Ascending aorta (tissue), 2 donors: ENCODE measurements around the gene MET. TPM values are rescaled to one million over a fixed set of nuclear protein-coding genes. Genes with fewer than 3 reads are reported as not detected.

ENCODE experiments used
- DNase-seq, 2 donors: peaks; one replicate each; pipeline ENCODE4 v3.0.0-alpha.2; 2019; ENCODE audit warnings: low spot score in 2 of 2
- H3K27ac ChIP-seq, 2 donors: fragments of 200-600 bp; sonication (generic); one replicate each; pipeline ENCODE4 v1.5.1; 2016 to 2017; ENCODE audit warnings: mild to moderate bottlenecking in 1 of 2
- H3K27me3 ChIP-seq: fragments of 200-600 bp; sonication (generic); one replicate; pipeline ENCODE4 v1.5.1; 2017
- H3K36me3 ChIP-seq, 2 donors: fragments of 200-600 bp; sonication (generic); one replicate each; pipeline ENCODE4 v1.5.1; 2016
- H3K4me1 ChIP-seq, 2 donors: fragments of 200-600 bp; sonication (generic); one replicate each; pipeline ENCODE4 v1.5.1; 2016 to 2017; ENCODE audit warnings: mild to moderate bottlenecking in 1 of 2
- H3K4me3 ChIP-seq, 2 donors: fragments of 200-600 bp; sonication (generic); one replicate each; pipeline ENCODE4 v1.5.1; 2016 to 2017; ENCODE audit warnings: mild to moderate bottlenecking in 1 of 2
- H3K9me3 ChIP-seq, 2 donors: fragments of 200-600 bp; sonication (generic); one replicate each; pipeline ENCODE4 v1.5.1; 2016
- intact Hi-C: fragments of 100-400 bp; cut with DNase I; formaldehyde crosslinking; loops from one replicate; pipeline ENCODE4 v1.15.1; 2023
- total RNA-seq: library from RNA; depleted of rRNA; stranded (reverse); fragments of >200 nt; gene quantifications from one replicate; pipeline ENCODE4 v1.1.0, GENCODE V29; 2016
- TF ChIP-seq, protein P1 (sequence below), 3 experiments: fragments of 200-600 bp in 2 of 3; fragments of 450-650 bp in 1 of 3; sonication (generic) in 2 of 3; IDR thresholded peaks; one replicate each; pipeline ENCODE4 v1.5.1; 2016 to 2019; ENCODE audit warnings: antibody characterized with exemption in 3 of 3, mild to moderate bottlenecking in 1 of 3, moderate library complexity in 1 of 3

MET gene
- total RNA-seq, 1 donor from 2014 or later: 29.5 TPM

DNA sequence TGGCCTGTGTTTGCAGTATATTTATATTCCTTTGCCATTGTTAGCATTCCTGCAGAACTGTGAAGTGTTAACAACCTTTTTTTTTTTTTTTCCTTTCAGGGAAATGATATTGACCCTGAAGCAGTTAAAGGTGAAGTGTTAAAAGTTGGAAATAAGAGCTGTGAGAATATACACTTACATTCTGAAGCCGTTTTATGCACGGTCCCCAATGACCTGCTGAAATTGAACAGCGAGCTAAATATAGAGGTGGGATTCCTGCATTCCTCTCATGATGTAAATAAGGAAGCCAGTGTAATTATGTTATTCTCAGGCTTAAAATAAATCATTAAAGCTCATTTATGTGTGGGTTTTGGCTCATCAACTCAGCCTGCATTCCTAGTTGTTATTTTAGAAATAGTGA lies 97.5 kb downstream of the MET start:
- no peaks in the 10 kb centered on the region for H3K9me3 ChIP-seq
- no peaks in the 10 kb centered on the region for H3K36me3 ChIP-seq
- H3K27ac ChIP-seq: no peak overlapping the region
- peaks cover 0 to 2% of the 10 kb centered on the region in 2 donors for H3K4me1 ChIP-seq
- intact Hi-C loops: no loop called here
- no peak for DNase-seq
- no peaks in the 10 kb centered on the region for H3K27me3 ChIP-seq
- no peak overlapping the region for H3K4me3 ChIP-seq
- TF ChIP-seq, protein P1, sequence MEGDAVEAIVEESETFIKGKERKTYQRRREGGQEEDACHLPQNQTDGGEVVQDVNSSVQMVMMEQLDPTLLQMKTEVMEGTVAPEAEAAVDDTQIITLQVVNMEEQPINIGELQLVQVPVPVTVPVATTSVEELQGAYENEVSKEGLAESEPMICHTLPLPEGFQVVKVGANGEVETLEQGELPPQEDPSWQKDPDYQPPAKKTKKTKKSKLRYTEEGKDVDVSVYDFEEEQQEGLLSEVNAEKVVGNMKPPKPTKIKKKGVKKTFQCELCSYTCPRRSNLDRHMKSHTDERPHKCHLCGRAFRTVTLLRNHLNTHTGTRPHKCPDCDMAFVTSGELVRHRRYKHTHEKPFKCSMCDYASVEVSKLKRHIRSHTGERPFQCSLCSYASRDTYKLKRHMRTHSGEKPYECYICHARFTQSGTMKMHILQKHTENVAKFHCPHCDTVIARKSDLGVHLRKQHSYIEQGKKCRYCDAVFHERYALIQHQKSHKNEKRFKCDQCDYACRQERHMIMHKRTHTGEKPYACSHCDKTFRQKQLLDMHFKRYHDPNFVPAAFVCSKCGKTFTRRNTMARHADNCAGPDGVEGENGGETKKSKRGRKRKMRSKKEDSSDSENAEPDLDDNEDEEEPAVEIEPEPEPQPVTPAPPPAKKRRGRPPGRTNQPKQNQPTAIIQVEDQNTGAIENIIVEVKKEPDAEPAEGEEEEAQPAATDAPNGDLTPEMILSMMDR (IDR thresholded peaks at IDR 0.05): no peak

DNA sequence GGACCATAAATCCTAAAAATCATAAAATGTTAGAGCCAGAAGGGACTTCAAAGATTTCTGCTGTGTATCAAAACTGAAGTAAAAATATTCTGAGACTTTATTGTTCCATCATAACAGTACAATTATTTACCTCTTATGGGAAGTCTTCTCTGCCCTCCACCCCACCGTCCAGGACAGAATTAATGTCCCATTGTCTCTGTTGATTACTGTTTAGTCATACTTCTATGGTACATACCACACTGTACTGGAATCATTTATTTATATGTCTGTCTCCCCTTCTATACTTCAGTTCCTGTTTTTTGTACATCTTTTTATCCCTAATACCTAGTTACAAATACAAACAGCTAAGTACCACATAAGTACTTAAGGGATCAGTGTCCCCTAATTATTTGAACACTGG lies 98.9 kb downstream of the MET start:
- H3K9me3 ChIP-seq: no peaks in the 10 kb centered on the region
- H3K4me1 ChIP-seq: peaks cover 0 to 2% of the 10 kb centered on the region in 2 donors
- no peak overlapping the region for H3K4me3 ChIP-seq
- no peaks in the 10 kb centered on the region for H3K27me3 ChIP-seq
- H3K36me3 ChIP-seq: no peaks in the 10 kb centered on the region
- DNase-seq: no peak
- no peak overlapping the region for H3K27ac ChIP-seq
- TF ChIP-seq, protein P1 (IDR thresholded peaks at IDR 0.05): no peak
- intact Hi-C loops: no loop called here

DNA sequence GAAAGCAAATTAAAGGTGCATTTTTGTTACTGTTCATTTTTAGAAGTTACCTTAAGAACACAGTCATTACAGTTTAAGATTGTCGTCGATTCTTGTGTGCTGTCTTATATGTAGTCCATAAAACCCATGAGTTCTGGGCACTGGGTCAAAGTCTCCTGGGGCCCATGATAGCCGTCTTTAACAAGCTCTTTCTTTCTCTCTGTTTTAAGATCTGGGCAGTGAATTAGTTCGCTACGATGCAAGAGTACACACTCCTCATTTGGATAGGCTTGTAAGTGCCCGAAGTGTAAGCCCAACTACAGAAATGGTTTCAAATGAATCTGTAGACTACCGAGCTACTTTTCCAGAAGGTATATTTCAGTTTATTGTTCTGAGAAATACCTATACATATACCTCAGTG lies 99.6 kb downstream of the MET start:
- TF ChIP-seq, protein P1 (IDR thresholded peaks at IDR 0.05): no peak

DNA sequence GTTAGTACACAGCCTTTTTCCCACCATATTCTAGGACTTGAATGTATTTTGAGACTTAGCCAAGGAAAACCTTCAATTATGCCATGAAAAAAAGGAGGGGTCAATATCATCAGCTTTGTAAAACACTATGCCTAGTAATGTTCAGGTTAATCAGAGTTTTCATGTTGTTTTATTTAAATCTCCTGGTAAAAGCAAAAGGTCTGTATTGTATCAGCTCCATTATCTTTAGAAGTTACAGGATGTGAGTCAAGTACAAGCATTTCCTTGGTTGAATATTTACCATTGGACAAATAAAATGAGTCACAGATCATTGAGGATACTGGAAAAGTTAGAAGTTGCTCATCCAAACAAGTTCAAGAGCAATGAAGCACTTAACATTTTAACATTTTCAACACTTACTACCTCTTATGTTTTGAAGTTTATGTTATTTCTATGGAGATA lies 100.4 kb downstream of the MET start:
- Histone ChIP-seq H3K27me3 (no peaks in the 10 kb centered on the region), H3K36me3 (no peaks in the 10 kb centered on the region), H3K9me3 (no peaks in the 10 kb centered on the region), H3K27ac (no peak overlapping the region), H3K4me3 (no peak overlapping the region), H3K4me1 (peaks cover 0 to 9% of the 10 kb centered on the region in 2 donors)
- no peak for DNase-seq
- TF ChIP-seq, protein P1 (IDR thresholded peaks at IDR 0.05): no peak
- intact Hi-C loops: no loop called here

More for the DNA sequence above, 99.6 kb downstream of the MET start:
- no peak for DNase-seq
- intact Hi-C loops: no loop called here
- no peaks in the 10 kb centered on the region for H3K9me3 ChIP-seq
- H3K36me3 ChIP-seq: no peaks in the 10 kb centered on the region
- no peaks in the 10 kb centered on the region for H3K27me3 ChIP-seq
- H3K4me3 ChIP-seq: no peak overlapping the region
- H3K27ac ChIP-seq: no peak overlapping the region
- H3K4me1 ChIP-seq: peaks cover 0 to 2% of the 10 kb centered on the region in 2 donors

DNA sequence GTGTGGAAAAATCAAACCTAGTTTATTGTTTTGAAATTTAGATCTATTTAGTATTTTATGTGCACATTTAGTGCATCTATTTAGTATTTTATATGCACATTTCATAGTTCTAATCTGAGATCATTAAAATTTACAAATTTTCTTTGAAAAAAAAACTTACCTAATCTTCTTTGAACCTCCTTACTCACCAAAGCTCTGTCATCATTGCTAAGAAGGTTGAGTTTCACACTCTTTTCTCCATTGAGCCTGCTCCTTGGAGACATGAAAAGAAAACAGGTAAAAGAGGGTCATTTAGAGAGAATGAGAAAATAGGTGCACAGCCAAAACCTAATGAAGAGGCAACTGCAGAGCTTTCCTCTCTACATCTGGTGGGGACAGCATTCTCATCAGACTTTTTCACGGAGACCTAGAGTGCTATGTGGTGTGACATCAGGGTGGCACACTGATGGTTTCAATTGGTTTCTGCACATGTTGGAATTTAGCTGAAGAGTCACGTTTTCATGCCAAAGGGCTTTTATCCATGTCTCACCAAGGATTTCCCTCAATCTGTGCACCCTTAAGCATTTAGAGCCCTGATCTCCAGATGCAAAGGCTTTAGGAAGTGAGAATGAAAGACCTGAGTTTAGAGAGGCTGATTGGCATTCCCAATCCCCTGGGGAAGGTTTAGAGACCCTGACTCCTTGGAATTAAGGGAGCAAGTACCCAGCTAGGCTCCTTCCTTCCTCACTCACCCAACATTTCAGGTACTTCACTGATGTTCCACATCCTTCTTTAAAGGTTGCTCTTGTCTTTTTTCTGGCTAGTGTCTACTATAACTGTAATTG lies 101.1 kb downstream of the MET start:
- Histone ChIP-seq H3K4me1 (peaks cover 0 to 12% of the 10 kb centered on the region in 2 donors), H3K36me3 (no peaks in the 10 kb centered on the region), H3K27me3 (no peaks in the 10 kb centered on the region), H3K27ac (no peak overlapping the region), H3K4me3 (no peak overlapping the region), H3K9me3 (no peaks in the 10 kb centered on the region)
- DNase-seq: no peak
- intact Hi-C loops: no loop called here
- TF ChIP-seq, protein P1 (IDR thresholded peaks at IDR 0.05): no peak
